ENCODE data around the gene SYK. TPM values are rescaled to one million over a fixed set of nuclear protein-coding genes. Genes with fewer than 3 reads are reported as not detected.
"Not testable (repeated sequence)": the region's sequence is repeated elsewhere in the genome, so short reads cannot be mapped to it uniquely, and the experiment has no call there.

Gene SYK
- total RNA-seq, 1 donor from 2014 or later = 7.4 TPM

GRCh38 chr9:90815944-90816357, 14.3 kb downstream of the SYK start:
- TF ChIP-seq CTCF (IDR thresholded peaks at IDR 0.05; ENCODE audit: unreplicated experiment) = no peak
- Mint-ChIP-seq H3K9me3 (ENCODE audit: low read depth) (peaks cover 3% of the 10 kb centered on the region), H3K36me3 (ENCODE audit: insufficient read depth) (no peaks in the 10 kb centered on the region), H3K4me3 (ENCODE audit: low read depth) (no peak overlapping the region), H3K27me3 (no peaks in the 10 kb centered on the region), H3K4me1 (ENCODE audit: low read depth) (no peaks in the 10 kb centered on the region), H3K27ac (no peak overlapping the region)
- no peak for DNase-seq (ENCODE audit: low spot score, unreplicated experiment)

GRCh38 chr9:90816690-90817089, 15.1 kb downstream of the SYK start:
- no peak for DNase-seq (ENCODE audit: low spot score, unreplicated experiment)
- no peak overlapping the region for H3K4me3 Mint-ChIP-seq (ENCODE audit: low read depth)
- no peaks in the 10 kb centered on the region for H3K27me3 Mint-ChIP-seq
- no peak overlapping the region for H3K27ac Mint-ChIP-seq
- H3K9me3 Mint-ChIP-seq (ENCODE audit: low read depth) = peaks cover 3% of the 10 kb centered on the region
- H3K36me3 Mint-ChIP-seq (ENCODE audit: insufficient read depth) = peaks cover 2% of the 10 kb centered on the region
- no peaks in the 10 kb centered on the region for H3K4me1 Mint-ChIP-seq (ENCODE audit: low read depth)
- TF ChIP-seq CTCF (IDR thresholded peaks at IDR 0.05; ENCODE audit: unreplicated experiment) = no peak

GRCh38 chr9:90818279-90818678, 16.7 kb downstream of the SYK start:
- no peak for DNase-seq (ENCODE audit: low spot score, unreplicated experiment)
- no peak overlapping the region for H3K4me3 Mint-ChIP-seq (ENCODE audit: low read depth)
- H3K36me3 Mint-ChIP-seq (ENCODE audit: insufficient read depth) = peaks cover 6% of the 10 kb centered on the region
- H3K9me3 Mint-ChIP-seq (ENCODE audit: low read depth) = peaks cover 8% of the 10 kb centered on the region
- no peaks in the 10 kb centered on the region for H3K27me3 Mint-ChIP-seq
- no peaks in the 10 kb centered on the region for H3K4me1 Mint-ChIP-seq (ENCODE audit: low read depth)
- H3K27ac Mint-ChIP-seq = no peak overlapping the region
- no peak for TF ChIP-seq CTCF (IDR thresholded peaks at IDR 0.05; ENCODE audit: unreplicated experiment)

DNA sequence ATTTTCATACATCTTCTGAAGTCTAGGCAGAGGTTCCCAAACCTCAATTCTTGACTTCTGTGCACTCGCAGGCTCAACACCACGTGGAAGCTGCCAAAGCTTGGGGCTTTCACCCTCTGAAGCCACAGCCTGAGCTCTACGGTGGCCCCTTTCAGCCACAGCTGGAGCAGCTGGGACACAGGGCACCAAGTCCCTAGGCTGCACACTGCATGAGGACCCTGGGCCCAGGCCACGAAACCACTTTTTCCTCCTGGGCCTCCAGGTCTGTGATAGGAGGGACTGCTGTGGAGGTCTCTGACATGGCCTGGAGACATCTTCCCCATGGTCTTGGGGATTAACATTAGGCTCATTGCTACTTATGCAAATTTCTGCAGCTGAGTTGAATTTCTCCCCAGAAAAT, 18.8 kb downstream of the SYK start:
- not testable (repeated sequence) for H3K9me3 Mint-ChIP-seq (ENCODE audit: low read depth); DNase-seq (ENCODE audit: low spot score, unreplicated experiment); H3K4me3 Mint-ChIP-seq (ENCODE audit: low read depth); H3K27ac Mint-ChIP-seq; H3K27me3 Mint-ChIP-seq; H3K4me1 Mint-ChIP-seq (ENCODE audit: low read depth); H3K36me3 Mint-ChIP-seq (ENCODE audit: insufficient read depth)

GRCh38 chr9:90821236-90821635, 19.6 kb downstream of the SYK start:
- H3K4me3 Mint-ChIP-seq (ENCODE audit: low read depth); H3K9me3 Mint-ChIP-seq (ENCODE audit: low read depth); H3K27ac Mint-ChIP-seq; DNase-seq (ENCODE audit: low spot score, unreplicated experiment); H3K27me3 Mint-ChIP-seq; H3K4me1 Mint-ChIP-seq (ENCODE audit: low read depth); H3K36me3 Mint-ChIP-seq (ENCODE audit: insufficient read depth): not testable (repeated sequence)

- no peaks in the 10 kb centered on the region for H3K27me3 Mint-ChIP-seq
- H3K27ac Mint-ChIP-seq = no peak overlapping the region
- peaks cover 7% of the 10 kb centered on the region for H3K36me3 Mint-ChIP-seq (ENCODE audit: insufficient read depth)
- TF ChIP-seq CTCF (IDR thresholded peaks at IDR 0.05; ENCODE audit: unreplicated experiment) = no peak
- DNase-seq (ENCODE audit: low spot score, unreplicated experiment) = no peak
- H3K4me3 Mint-ChIP-seq (ENCODE audit: low read depth) = no peak overlapping the region
- H3K9me3 Mint-ChIP-seq (ENCODE audit: low read depth) = peaks cover 8% of the 10 kb centered on the region
- no peaks in the 10 kb centered on the region for H3K4me1 Mint-ChIP-seq (ENCODE audit: low read depth)
Observed at GRCh38 chr9:90821697-90822096, 20.1 kb downstream of the SYK start.

Data from progenitor cell of endocrine pancreas (in vitro differentiated cells).